NT2/D1 (cell line): ENCODE measurements around the gene SLC3A2.

ENCODE experiments used
- SUZ12 ChIP-seq: IDR thresholded peaks from 2 replicates; pipeline ENCODE4 v1.6.1; 2011; ENCODE audit not compliant: insufficient read length, insufficient read depth; ENCODE audit errors: extremely low read depth
- YY1 ChIP-seq: IDR thresholded peaks from 2 replicates; pipeline ENCODE4 v1.6.1; 2011; ENCODE audit not compliant: insufficient read length, insufficient read depth
- ZNF274 ChIP-seq: IDR thresholded peaks from 2 replicates; pipeline ENCODE4 v1.6.1; 2011; ENCODE audit warnings: mild to moderate bottlenecking, low read depth, low read length

GRCh38 chr11:62928011-62928410 is 47.3 kb downstream of the SLC3A2 start:
- no peak for TF ChIP-seq SUZ12
- TF ChIP-seq YY1: no peak
- no peak for TF ChIP-seq ZNF274
